Effector memory CD4-positive, alpha-beta T cell (primary cell): Measurements from ENCODE around the gene TXNL1.

ENCODE experiments used
- DNase-seq, 3 donors: peaks; one replicate each; pipeline ENCODE4 v3.0.0-alpha.2; 2020
- H3K27ac ChIP-seq: 2 replicates; pipeline ENCODE4 v1.7.0; 2013; ENCODE audit warnings: mild to moderate bottlenecking, low read length, moderate library complexity; ENCODE audit not compliant: insufficient read depth, poor library complexity, severe bottlenecking
- H3K27me3 ChIP-seq: replicated peaks from 2 replicates; pipeline ENCODE4 v1.7.0; 2013; ENCODE audit warnings: mild to moderate bottlenecking, low read length; ENCODE audit not compliant: insufficient read depth, control insufficient read depth, poor library complexity, severe bottlenecking
- H3K36me3 ChIP-seq: 2 replicates; pipeline ENCODE4 v1.7.0; 2013; ENCODE audit warnings: mild to moderate bottlenecking, low read length, moderate library complexity; ENCODE audit not compliant: control insufficient read depth, insufficient read depth
- H3K4me1 ChIP-seq: 2 replicates; pipeline ENCODE4 v1.7.0; 2013; ENCODE audit warnings: low read length, mild to moderate bottlenecking; ENCODE audit not compliant: control insufficient read depth, insufficient read depth, poor library complexity, severe bottlenecking
- H3K4me3 ChIP-seq: 2 replicates; pipeline ENCODE4 v1.7.0; 2013; ENCODE audit warnings: low read length, low read depth, mild to moderate bottlenecking; ENCODE audit not compliant: insufficient read depth, poor library complexity, severe bottlenecking
- H3K9me3 ChIP-seq: 2 replicates; pipeline ENCODE4 v1.7.0; 2013; ENCODE audit warnings: mild to moderate bottlenecking, low read length, moderate library complexity; ENCODE audit not compliant: control insufficient read depth

The TXNL1 gene

DNA sequence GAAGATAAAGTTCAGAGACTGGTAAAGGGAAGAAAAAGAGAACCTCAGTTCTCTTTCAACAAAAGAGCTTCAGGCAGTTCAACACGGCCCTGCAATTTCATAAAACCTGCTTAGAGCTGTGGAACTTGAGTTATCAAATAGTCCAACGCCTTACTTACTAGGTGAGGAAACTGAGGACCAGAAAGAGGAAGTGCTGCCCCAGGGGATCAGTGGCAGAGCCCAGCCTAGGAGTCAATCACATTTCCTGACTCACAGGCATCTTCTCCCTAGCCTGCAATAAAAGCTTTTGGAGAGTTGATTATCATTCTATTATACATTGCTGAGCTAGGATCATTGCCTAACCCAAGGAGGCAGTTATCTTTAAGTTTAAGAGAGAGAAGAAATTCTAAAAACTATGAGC lies 77.4 kb downstream of the TXNL1 start:
- Histone ChIP-seq H3K4me3 (no peak overlapping the region), H3K4me1 (no peaks in the 10 kb centered on the region), H3K9me3 (no peaks in the 10 kb centered on the region), H3K27ac (no peak overlapping the region), H3K36me3 (no peaks in the 10 kb centered on the region), H3K27me3 (no peaks in the 10 kb centered on the region)
- no peak for DNase-seq

DNA sequence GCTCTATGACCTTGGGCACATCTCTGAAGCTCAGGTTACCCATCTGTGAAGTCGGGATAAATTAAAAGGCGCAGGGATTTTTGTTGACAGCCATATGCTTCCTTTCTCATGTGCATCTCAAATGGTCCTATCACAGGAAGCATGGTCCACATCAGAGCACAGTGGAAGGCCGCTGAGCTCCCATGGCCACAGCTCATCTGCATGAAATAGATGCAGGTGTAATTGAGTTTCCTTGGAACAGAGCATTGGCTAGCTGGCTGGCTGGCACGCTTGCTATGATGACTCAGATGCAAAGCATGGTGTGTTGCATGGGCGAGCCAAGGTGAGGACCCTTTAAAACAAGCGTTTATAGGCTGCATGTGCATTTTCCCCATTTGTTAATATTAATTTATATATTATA lies 79.3 kb downstream of the TXNL1 start:
- no peak for DNase-seq
- no peak overlapping the region for H3K4me3 ChIP-seq

DNA sequence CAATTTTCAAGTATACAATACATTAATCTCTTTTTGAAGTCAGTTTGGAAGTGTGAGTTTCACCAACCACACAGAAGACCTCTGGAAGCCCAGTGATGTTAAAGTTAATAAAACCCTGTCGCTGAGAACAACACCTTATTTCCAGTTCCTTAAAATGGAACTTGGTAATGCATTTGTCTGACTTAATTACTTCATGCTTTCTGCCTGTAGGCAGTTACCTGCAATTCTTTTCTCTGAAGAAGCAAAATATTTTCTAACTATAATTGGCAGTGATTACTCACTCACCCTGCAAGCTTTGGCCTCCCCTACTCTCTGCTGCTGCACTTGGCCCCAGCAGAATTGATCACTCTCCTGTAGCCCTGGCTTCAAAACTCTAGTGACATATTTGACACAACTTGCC lies 81.5 kb downstream of the TXNL1 start:
- DNase-seq, result no peak
- Histone ChIP-seq H3K27me3 (no peaks in the 10 kb centered on the region), H3K4me3 (no peak overlapping the region), H3K27ac (no peak overlapping the region), H3K9me3 (no peaks in the 10 kb centered on the region), H3K36me3 (no peaks in the 10 kb centered on the region), H3K4me1 (no peaks in the 10 kb centered on the region)

More for the DNA sequence above, 79.3 kb downstream of the TXNL1 start:
- Histone ChIP-seq H3K4me1 (no peaks in the 10 kb centered on the region), H3K27ac (no peak overlapping the region), H3K36me3 (no peaks in the 10 kb centered on the region), H3K27me3 (no peaks in the 10 kb centered on the region), H3K9me3 (no peaks in the 10 kb centered on the region)

DNA sequence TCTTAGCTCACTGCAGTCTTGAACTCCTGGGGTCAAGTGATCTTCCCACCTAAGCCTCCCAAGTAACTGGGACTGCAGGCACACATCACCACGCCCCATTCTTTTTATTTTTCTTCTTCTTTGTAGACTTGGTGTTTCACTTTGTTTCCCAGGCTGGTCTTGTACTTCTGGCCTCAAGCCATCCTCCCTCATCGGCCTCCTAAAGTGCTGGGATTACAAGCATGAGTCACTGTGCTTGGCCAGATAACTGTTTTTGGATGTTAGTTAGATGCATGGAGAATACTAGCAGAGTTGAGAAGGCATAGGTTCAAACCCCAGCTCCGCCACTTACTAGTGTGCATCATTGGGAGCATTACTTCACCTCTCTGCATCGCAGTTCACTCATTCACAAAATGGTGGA lies 88.3 kb downstream of the TXNL1 start:
- no peak for DNase-seq

More for the DNA sequence above, 88.3 kb downstream of the TXNL1 start:
- no peaks in the 10 kb centered on the region for H3K36me3 ChIP-seq
- no peak overlapping the region for H3K27ac ChIP-seq
- H3K4me1 ChIP-seq, result no peaks in the 10 kb centered on the region
- no peak overlapping the region for H3K4me3 ChIP-seq
- no peaks in the 10 kb centered on the region for H3K27me3 ChIP-seq
- no peaks in the 10 kb centered on the region for H3K9me3 ChIP-seq
